Neural progenitor cell (in vitro differentiated cells): Measurements from ENCODE around the gene HAX1. TPM values are rescaled to one million over a fixed set of nuclear protein-coding genes. Genes with fewer than 3 reads are reported as not detected.
"Not testable (repeated sequence)": the region's sequence is repeated elsewhere in the genome, so short reads cannot be mapped to it uniquely, and the experiment has no call there.

Experiments used
- DNase-seq: peaks from one replicate; pipeline ENCODE4 v3.0.0-alpha.2; 2016; ENCODE audit warnings: low spot score
- H2AFZ ChIP-seq: fragments of 200-600 bp; sonication (generic); replicated peaks from 2 replicates; pipeline ENCODE4 v1.6.1; 2016; ENCODE audit warnings: antibody characterized with exemption
- H3F3A ChIP-seq: fragments of 200-600 bp; sonication (generic); 2 replicates; pipeline ENCODE4 v1.6.1; 2016; ENCODE audit warnings: antibody characterized with exemption, low read depth
- H3K27ac ChIP-seq: fragments of 200-600 bp; sonication (generic); 2 replicates; pipeline ENCODE4 v1.5.1; 2016; ENCODE audit warnings: mild to moderate bottlenecking
- H3K27me3 ChIP-seq: fragments of 200-600 bp; sonication (generic); 2 replicates; pipeline ENCODE4 v1.6.1; 2016; ENCODE audit warnings: mild to moderate bottlenecking, moderate library complexity
- H3K36me3 ChIP-seq: fragments of 200-600 bp; sonication (generic); 2 replicates; pipeline ENCODE4 v1.5.1; 2016
- H3K4me1 ChIP-seq: fragments of 200-600 bp; sonication (generic); 2 replicates; pipeline ENCODE4 v1.6.1; 2016; ENCODE audit warnings: mixed run types
- H3K4me2 ChIP-seq: fragments of 200-600 bp; sonication (generic); 2 replicates; pipeline ENCODE4 v1.6.1; 2016
- H3K4me3 ChIP-seq: fragments of 200-600 bp; sonication (generic); 2 replicates; pipeline ENCODE4 v1.5.1; 2016
- H3K79me2 ChIP-seq: fragments of 200-600 bp; sonication (generic); 2 replicates; pipeline ENCODE4 v1.6.1; 2016; ENCODE audit warnings: low read depth
- H3K9ac ChIP-seq: fragments of 200-600 bp; sonication (generic); 2 replicates; pipeline ENCODE4 v1.6.1; 2016
- H3K9me3 ChIP-seq: fragments of 200-600 bp; sonication (generic); 2 replicates; pipeline ENCODE4 v1.5.1; 2016; ENCODE audit warnings: low read depth
- H4K20me1 ChIP-seq: fragments of 200-600 bp; sonication (generic); 2 replicates; pipeline ENCODE4 v1.6.1; 2016; ENCODE audit warnings: low read depth
- H3K27ac Mint-ChIP-seq: 3 replicates; pipeline ENCODE4 v1.8.0; 2021; ENCODE audit warnings: mixed read lengths
- H3K27me3 Mint-ChIP-seq: 2 replicates; pipeline ENCODE4 v1.8.0; 2022; ENCODE audit warnings: low read depth, mild to moderate bottlenecking, inconsistent platforms, moderate library complexity, mixed read lengths; ENCODE audit not compliant: insufficient read depth
- H3K36me3 Mint-ChIP-seq: 3 replicates; pipeline ENCODE4 v1.8.0; 2021; ENCODE audit warnings: mixed read lengths
- H3K4me1 Mint-ChIP-seq: 3 replicates; pipeline ENCODE4 v1.8.0; 2021; ENCODE audit warnings: mixed read lengths
- H3K4me3 Mint-ChIP-seq: 3 replicates; pipeline ENCODE4 v1.8.0; 2021; ENCODE audit warnings: mild to moderate bottlenecking, moderate library complexity, mixed read lengths
- H3K9me3 Mint-ChIP-seq: 3 replicates; pipeline ENCODE4 v1.8.0; 2020; ENCODE audit warnings: mixed read lengths
- CTCF ChIP-seq: fragments of 200-600 bp; sonication (generic); IDR thresholded peaks from 2 replicates; pipeline ENCODE4 v1.5.1; 2017; ENCODE audit warnings: antibody characterized with exemption, mild to moderate bottlenecking
- EZH2 ChIP-seq: fragments of 200-600 bp; sonication (generic); IDR thresholded peaks from 2 replicates; pipeline ENCODE4 v1.6.1; 2017; ENCODE audit warnings: antibody characterized with exemption, mild to moderate bottlenecking, moderate library complexity
- EZH2phosphoT487 ChIP-seq: fragments of 200-600 bp; sonication (generic); IDR thresholded peaks from 2 replicates; pipeline ENCODE4 v1.6.1; 2017; ENCODE audit warnings: antibody characterized with exemption
- total RNA-seq: library from RNA; depleted of rRNA; stranded (reverse); fragments of >200 nt; gene quantifications from 2 replicates; pipeline ENCODE4 v1.2.3, GENCODE V29; 2015; ENCODE audit warnings: low replicate concordance

The HAX1 gene
- total RNA-seq, 1 donor from 2014 or later = 57.9 TPM

- no peak overlapping the region for H3K4me3 Mint-ChIP-seq
- Histone ChIP-seq H3K27ac (no peak overlapping the region), H3K9me3 (no peaks in the 10 kb centered on the region), H2AFZ (no peak overlapping the region), H3K4me2 (no peak overlapping the region), H3F3A (peaks cover under 1% of the 10 kb centered on the region), H3K9ac (no peak overlapping the region), H3K36me3 (peaks cover 15% of the 10 kb centered on the region), H3K79me2 (peaks cover 96% of the 10 kb centered on the region), H3K4me3 (no peak overlapping the region), H3K4me1 (peaks cover 14% of the 10 kb centered on the region), H3K27me3 (no peaks in the 10 kb centered on the region), H4K20me1 (peaks cover 74% of the 10 kb centered on the region)
- peaks cover 33% of the 10 kb centered on the region for H3K36me3 Mint-ChIP-seq
- no peak overlapping the region for H3K27ac Mint-ChIP-seq
- H3K4me1 Mint-ChIP-seq = peaks cover 16% of the 10 kb centered on the region
- no peak for DNase-seq
- TF ChIP-seq EZH2 (no peak), CTCF (no peak), EZH2phosphoT487 (no peak)
- no peaks in the 10 kb centered on the region for H3K9me3 Mint-ChIP-seq
- H3K27me3 Mint-ChIP-seq = peaks cover 2% of the 10 kb centered on the region
These were observed 47.1 kb upstream of the HAX1 start for GRCh38 chr1:154225370-154225769.

DNA sequence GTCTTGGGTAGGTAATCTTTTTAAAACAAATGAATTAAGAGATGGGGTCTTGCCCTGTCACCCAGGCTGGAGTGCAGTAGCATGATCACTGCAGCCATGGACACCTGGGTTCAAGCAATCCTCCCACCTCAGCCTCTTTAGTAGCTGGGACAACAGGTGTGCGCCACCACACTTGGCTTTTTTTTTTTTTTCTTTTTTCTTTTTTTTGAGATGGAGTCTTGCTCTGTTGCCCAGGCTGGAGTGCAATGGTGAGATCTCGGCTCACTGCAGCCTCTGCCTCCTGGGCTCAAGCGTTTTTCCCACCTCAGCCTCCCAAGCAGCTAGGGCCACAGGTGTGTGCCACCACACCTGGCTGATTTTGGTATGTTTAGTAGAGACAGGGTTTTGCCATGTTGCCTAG lies 41.3 kb upstream of the HAX1 start:
- peaks cover 38% of the 10 kb centered on the region for H4K20me1 ChIP-seq

GRCh38 chr1:154233127-154233526 lies 39.3 kb upstream of the HAX1 start:
- not testable (repeated sequence) for H3K27me3 Mint-ChIP-seq, H3K27ac ChIP-seq, H3K4me1 Mint-ChIP-seq, H2AFZ ChIP-seq, H3K27ac Mint-ChIP-seq, H3K9me3 Mint-ChIP-seq, H3K4me3 ChIP-seq, H3K27me3 ChIP-seq, DNase-seq, H3K9ac ChIP-seq, H3K4me2 ChIP-seq, H3K4me3 Mint-ChIP-seq, H3F3A ChIP-seq, H3K4me1 ChIP-seq, H3K9me3 ChIP-seq
- Histone ChIP-seq H3K36me3 (peaks cover 18% of the 10 kb centered on the region), H4K20me1 (peaks cover 42% of the 10 kb centered on the region), H3K79me2 (peaks cover 91% of the 10 kb centered on the region)
- peaks cover 40% of the 10 kb centered on the region for H3K36me3 Mint-ChIP-seq

More for the DNA sequence above, 41.3 kb upstream of the HAX1 start:
- not testable (repeated sequence) for H3K4me3 ChIP-seq, H2AFZ ChIP-seq, H3K9ac ChIP-seq, H3K4me1 ChIP-seq, DNase-seq, H3K27ac ChIP-seq, H3K4me1 Mint-ChIP-seq, H3K4me3 Mint-ChIP-seq, H3F3A ChIP-seq, H3K9me3 ChIP-seq, H3K27ac Mint-ChIP-seq, H3K4me2 ChIP-seq, H3K27me3 ChIP-seq, H3K9me3 Mint-ChIP-seq, H3K27me3 Mint-ChIP-seq
- Histone ChIP-seq H3K79me2 (peaks cover 92% of the 10 kb centered on the region), H3K36me3 (peaks cover 20% of the 10 kb centered on the region)
- H3K36me3 Mint-ChIP-seq = peaks cover 40% of the 10 kb centered on the region

DNA sequence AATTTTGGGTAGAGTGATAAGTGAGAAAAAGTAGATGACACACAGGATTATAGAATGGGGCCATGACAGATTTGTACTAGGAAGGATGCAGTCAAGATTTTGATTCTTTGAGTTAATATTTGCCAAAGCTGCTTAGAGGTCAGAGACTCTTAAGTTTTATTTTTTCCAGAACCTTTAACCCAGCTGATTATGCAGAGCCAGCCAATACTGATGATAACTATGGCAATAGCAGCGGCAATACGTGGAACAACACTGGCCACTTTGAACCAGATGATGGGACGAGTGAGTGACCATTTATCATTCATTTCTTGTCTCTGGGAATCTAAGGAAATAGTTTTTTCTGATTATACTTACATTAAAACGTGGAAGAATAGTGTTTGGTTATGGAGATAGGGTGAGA lies 35.6 kb upstream of the HAX1 start:
- no peak overlapping the region for H3K4me3 Mint-ChIP-seq
- H3K27me3 ChIP-seq = no peaks in the 10 kb centered on the region
- no peaks in the 10 kb centered on the region for H3K4me1 Mint-ChIP-seq
- H3K9me3 ChIP-seq = no peaks in the 10 kb centered on the region
- no peak overlapping the region for H2AFZ ChIP-seq
- no peaks in the 10 kb centered on the region for H3F3A ChIP-seq
- no peak overlapping the region for H3K9ac ChIP-seq
- peaks cover 43% of the 10 kb centered on the region for H3K36me3 Mint-ChIP-seq
- no peak overlapping the region for H3K27ac ChIP-seq
- DNase-seq = no peak
- no peak overlapping the region for H3K4me3 ChIP-seq
- peaks cover 56% of the 10 kb centered on the region for H4K20me1 ChIP-seq
- H3K4me2 ChIP-seq = no peak overlapping the region
- peaks cover 90% of the 10 kb centered on the region for H3K79me2 ChIP-seq
- peaks cover 8% of the 10 kb centered on the region for H3K36me3 ChIP-seq
- TF ChIP-seq EZH2 (no peak), CTCF (no peak), EZH2phosphoT487 (no peak)
- H3K9me3 Mint-ChIP-seq = no peaks in the 10 kb centered on the region
- no peaks in the 10 kb centered on the region for H3K4me1 ChIP-seq
- no peak overlapping the region for H3K27ac Mint-ChIP-seq
- no peaks in the 10 kb centered on the region for H3K27me3 Mint-ChIP-seq
